ENCODE results near the gene BTBD17. TPM values are rescaled to one million over a fixed set of nuclear protein-coding genes. Genes with fewer than 3 reads are reported as not detected.

BTBD17 gene
- total RNA-seq, 3 donors from 2014 or later (not counting 1 experiment from before 2014, with no cell fraction given) = 0.48 TPM; not detected in 2

- peak within 1 kb of the TSS; percentile 19 for H3K4me3 ChIP-seq (ENCODE audit: low read length)
- H3K36me3 ChIP-seq (ENCODE audit: control insufficient read depth, insufficient read depth, low read length) = no peaks in the 10 kb centered on the region
- 1% methylated on average over 73 of the region's 73 CpGs for WGBS (ENCODE audit: insufficient coverage)
- intact Hi-C loops (cut with micrococcal nuclease) = no loop called here
- Mint-ChIP-seq H3K27ac (peak within 1 kb of the TSS in 1 of 2 donors; percentile 53), H3K27me3 (ENCODE audit: low read depth in 2 of 2) (peaks cover 0 to 15% of the 10 kb centered on the region in 2 donors), H3K4me3 (peak within 1 kb of the TSS; percentile 68), H3K4me1 (peaks cover 14 to 25% of the 10 kb centered on the region in 2 donors), H3K36me3 (no peaks in the 10 kb centered on the region), H3K9me3 (no peaks in the 10 kb centered on the region)
- peaks cover 34% of the 10 kb centered on the region for H3K4me1 ChIP-seq (ENCODE audit: control insufficient read depth, insufficient read depth, low read length)
- H3K27ac ChIP-seq (ENCODE audit: low read length) = no peak within 1 kb of the TSS
- ATAC-seq = peak; percentile 85 to 95 (median 95)
- TF ChIP-seq CTCF (IDR thresholded peaks at IDR 0.05) = no peak
- peak; percentile 53 to 76 for DNase-seq
- peaks cover 15% of the 10 kb centered on the region for H3K27me3 ChIP-seq (ENCODE audit: control insufficient read depth, insufficient read depth, low read length)
- H3K9me3 ChIP-seq (ENCODE audit: control insufficient read depth, insufficient read depth, low read length) = no peaks in the 10 kb centered on the region
These were observed 35.8 kb downstream of the BTBD17 start, which contains the start of gene KIF19 for GRCh38 chr17:74325743-74326379. KIF19 (plus strand) TSS chr17:74326226; CDS start chr17:74326350, 124 bp downstream.

- WGBS (ENCODE audit: insufficient coverage) = 39% methylated on average over 11 of the region's 11 CpGs
- intact Hi-C loops (cut with micrococcal nuclease) = no loop called here
- H3K4me1 Mint-ChIP-seq = peaks cover 14 to 22% of the 10 kb centered on the region in 2 donors
- H3K27ac ChIP-seq (ENCODE audit: low read length) = no peak overlapping the region
- no peaks in the 10 kb centered on the region for H3K36me3 ChIP-seq (ENCODE audit: control insufficient read depth, insufficient read depth, low read length)
- peak overlapping the region; percentile 68 for H3K4me3 Mint-ChIP-seq
- no peaks in the 10 kb centered on the region for H3K9me3 Mint-ChIP-seq
- DNase-seq (peak in 1 of 2 donors; percentile 33), ATAC-seq (peak; percentile 13 to 23 (median 15))
- H3K4me1 ChIP-seq (ENCODE audit: control insufficient read depth, insufficient read depth, low read length) = peaks cover 34% of the 10 kb centered on the region
- no peak overlapping the region for H3K27ac Mint-ChIP-seq
- no peak overlapping the region for H3K4me3 ChIP-seq (ENCODE audit: low read length)
- no peaks in the 10 kb centered on the region for H3K36me3 Mint-ChIP-seq
- peaks cover 15% of the 10 kb centered on the region for H3K27me3 ChIP-seq (ENCODE audit: control insufficient read depth, insufficient read depth, low read length)
- no peak for TF ChIP-seq CTCF (IDR thresholded peaks at IDR 0.05)
- H3K9me3 ChIP-seq (ENCODE audit: control insufficient read depth, insufficient read depth, low read length) = no peaks in the 10 kb centered on the region
- H3K27me3 Mint-ChIP-seq (ENCODE audit: low read depth in 2 of 2) = peaks cover 0 to 15% of the 10 kb centered on the region in 2 donors
These were observed 36.3 kb downstream of the BTBD17 start for GRCh38 chr17:74325376-74325742.

- Mint-ChIP-seq H3K27ac (no peak overlapping the region), H3K9me3 (no peaks in the 10 kb centered on the region), H3K36me3 (no peaks in the 10 kb centered on the region), H3K4me3 (peak overlapping the region; percentile 28), H3K4me1 (peaks cover 11 to 18% of the 10 kb centered on the region in 2 donors), H3K27me3 (ENCODE audit: low read depth in 2 of 2) (peaks cover 0 to 15% of the 10 kb centered on the region in 2 donors)
- H3K27me3 ChIP-seq (ENCODE audit: control insufficient read depth, insufficient read depth, low read length) = peaks cover 15% of the 10 kb centered on the region
- H3K9me3 ChIP-seq (ENCODE audit: control insufficient read depth, insufficient read depth, low read length) = no peaks in the 10 kb centered on the region
- H3K36me3 ChIP-seq (ENCODE audit: control insufficient read depth, insufficient read depth, low read length) = no peaks in the 10 kb centered on the region
- ATAC-seq = no peak
- intact Hi-C loops (cut with micrococcal nuclease) = no loop called here
- no peak overlapping the region for H3K27ac ChIP-seq (ENCODE audit: low read length)
- TF ChIP-seq CTCF (IDR thresholded peaks at IDR 0.05) = no peak
- H3K4me3 ChIP-seq (ENCODE audit: low read length) = no peak overlapping the region
- H3K4me1 ChIP-seq (ENCODE audit: control insufficient read depth, insufficient read depth, low read length) = peaks cover 28% of the 10 kb centered on the region
- no peak for DNase-seq
- whole genome bisulfite sequencing (ENCODE audit: insufficient coverage) = 88% methylated on average over 4 of the region's 6 CpGs
These were observed 37.1 kb downstream of the BTBD17 start for GRCh38 chr17:74324521-74324920.

- intact Hi-C loops (cut with micrococcal nuclease) = no loop called here
- no peaks in the 10 kb centered on the region for H3K9me3 Mint-ChIP-seq
- no peak overlapping the region for H3K4me3 Mint-ChIP-seq
- peaks cover 0 to 11% of the 10 kb centered on the region in 2 donors for H3K27me3 Mint-ChIP-seq (ENCODE audit: low read depth in 2 of 2)
- ATAC-seq = no peak
- H3K27ac Mint-ChIP-seq = no peak overlapping the region
- TF ChIP-seq CTCF (IDR thresholded peaks at IDR 0.05) = no peak
- H3K4me1 ChIP-seq (ENCODE audit: control insufficient read depth, insufficient read depth, low read length) = no peaks in the 10 kb centered on the region
- H3K27me3 ChIP-seq (ENCODE audit: control insufficient read depth, insufficient read depth, low read length) = no peaks in the 10 kb centered on the region
- H3K36me3 ChIP-seq (ENCODE audit: control insufficient read depth, insufficient read depth, low read length) = no peaks in the 10 kb centered on the region
- no peak overlapping the region for H3K4me3 ChIP-seq (ENCODE audit: low read length)
- no peak for DNase-seq
- WGBS (ENCODE audit: insufficient coverage) = 94% methylated on average over 10 of the region's 10 CpGs
- no peaks in the 10 kb centered on the region for H3K36me3 Mint-ChIP-seq
- no peaks in the 10 kb centered on the region for H3K4me1 Mint-ChIP-seq
- H3K9me3 ChIP-seq (ENCODE audit: control insufficient read depth, insufficient read depth, low read length) = no peaks in the 10 kb centered on the region
- H3K27ac ChIP-seq (ENCODE audit: low read length) = no peak overlapping the region
These were observed 43.3 kb downstream of the BTBD17 start for GRCh38 chr17:74318391-74318790.
